Uterus (tissue), 4 donors: ENCODE data around the gene CLCN5. TPM values are rescaled to one million over a fixed set of nuclear protein-coding genes. Genes with fewer than 3 reads are reported as not detected.

Experiments
- DNase-seq, 2 donors: peaks; one replicate each; pipeline ENCODE4 v3.0.0-alpha.2; 2019 to 2020
- H3K27ac ChIP-seq, 2 donors: fragments of 200-600 bp; sonication (generic); 1 replicate in 1 of 2; 2 replicates in 1 of 2; pipeline ENCODE4 v1.5.1; 2016 to 2018
- H3K27me3 ChIP-seq, 2 donors: fragments of 200-600 bp; sonication (generic); one replicate each; pipeline ENCODE4 v1.5.1; 2018 to 2019; ENCODE audit warnings: control low read depth in 1 of 2
- H3K36me3 ChIP-seq, 2 donors: fragments of 200-600 bp; sonication (generic); one replicate each; pipeline ENCODE4 v1.5.1; 2019; ENCODE audit warnings: control low read depth in 1 of 2
- H3K4me1 ChIP-seq, 2 donors: fragments of 200-600 bp; sonication (generic); one replicate each; pipeline ENCODE4 v1.5.1; 2018 to 2019; ENCODE audit warnings: control low read depth in 1 of 2
- H3K4me3 ChIP-seq, 2 donors: fragments of 200-600 bp; sonication (generic); 1 replicate in 1 of 2; 2 replicates in 1 of 2; pipeline ENCODE4 v1.5.1; 2018 to 2019; ENCODE audit warnings: mild to moderate bottlenecking in 1 of 2
- H3K9me3 ChIP-seq, 2 donors: fragments of 200-600 bp; sonication (generic); one replicate each; pipeline ENCODE4 v1.5.1; 2019; ENCODE audit warnings: control low read depth in 1 of 2
- POLR2A ChIP-seq, 2 donors: fragments of 450-650 bp; IDR thresholded peaks; one replicate each; pipeline ENCODE4 v1.6.1; 2016; ENCODE audit warnings: antibody characterized with exemption in 2 of 2, mild to moderate bottlenecking in 1 of 2, moderate library complexity in 1 of 2
- intact Hi-C: fragments of 100-400 bp; cut with DNase I; formaldehyde crosslinking; loops from one replicate; pipeline ENCODE4 v1.15.1; 2023; ENCODE audit warnings: low total_unique reads
- total RNA-seq, 4 donors: library from RNA; depleted of rRNA in 3 of 4; stranded (reverse); fragments of >200 nt in 3 of 4; gene quantifications; one replicate each; pipeline versions ENCODE4 v1.1.0 to v1.2.4, GENCODE V29; 2014 to 2023
- TF ChIP-seq, protein P1 (sequence below), 4 experiments: fragments of 200-600 bp in 2 of 4; fragments of 450-650 bp in 2 of 4; sonication (generic) in 2 of 4; IDR thresholded peaks; one replicate each; pipeline ENCODE4 v1.5.1; 2016 to 2019; ENCODE audit warnings: antibody characterized with exemption in 4 of 4, mild to moderate bottlenecking in 2 of 4, moderate library complexity in 1 of 4
- donor health status: DM: yes; HTN: yes; CAD: no.

The CLCN5 gene
- 10 to 100 TPM in 2 of 4 donors, 1 to 10 TPM in 2; 6.4 to 81.2 (median 11.0) TPM for total RNA-seq

- peak within 1 kb of the TSS; percentile 69 to 84 for H3K4me3 ChIP-seq
- DNase-seq, result peak; percentile 96
- no peaks in the 10 kb centered on the region for H3K27me3 ChIP-seq
- peaks cover 0 to 3% of the 10 kb centered on the region in 2 donors for H3K4me1 ChIP-seq
- no peaks in the 10 kb centered on the region for H3K9me3 ChIP-seq
- peak within 1 kb of the TSS; percentile 88 to 90 for H3K27ac ChIP-seq
- TF ChIP-seq, protein P1, sequence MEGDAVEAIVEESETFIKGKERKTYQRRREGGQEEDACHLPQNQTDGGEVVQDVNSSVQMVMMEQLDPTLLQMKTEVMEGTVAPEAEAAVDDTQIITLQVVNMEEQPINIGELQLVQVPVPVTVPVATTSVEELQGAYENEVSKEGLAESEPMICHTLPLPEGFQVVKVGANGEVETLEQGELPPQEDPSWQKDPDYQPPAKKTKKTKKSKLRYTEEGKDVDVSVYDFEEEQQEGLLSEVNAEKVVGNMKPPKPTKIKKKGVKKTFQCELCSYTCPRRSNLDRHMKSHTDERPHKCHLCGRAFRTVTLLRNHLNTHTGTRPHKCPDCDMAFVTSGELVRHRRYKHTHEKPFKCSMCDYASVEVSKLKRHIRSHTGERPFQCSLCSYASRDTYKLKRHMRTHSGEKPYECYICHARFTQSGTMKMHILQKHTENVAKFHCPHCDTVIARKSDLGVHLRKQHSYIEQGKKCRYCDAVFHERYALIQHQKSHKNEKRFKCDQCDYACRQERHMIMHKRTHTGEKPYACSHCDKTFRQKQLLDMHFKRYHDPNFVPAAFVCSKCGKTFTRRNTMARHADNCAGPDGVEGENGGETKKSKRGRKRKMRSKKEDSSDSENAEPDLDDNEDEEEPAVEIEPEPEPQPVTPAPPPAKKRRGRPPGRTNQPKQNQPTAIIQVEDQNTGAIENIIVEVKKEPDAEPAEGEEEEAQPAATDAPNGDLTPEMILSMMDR (IDR thresholded peaks at IDR 0.05), result no peak
- TF ChIP-seq POLR2A (IDR thresholded peaks at IDR 0.05), result peak; percentile 50 to 66
- intact Hi-C loops, result no loop called here
- H3K36me3 ChIP-seq, result no peaks in the 10 kb centered on the region
These were observed at the start of gene CLCN5 for GRCh38 chrX:49922291-49923241. Gene CLCN5, plus strand, starts transcription at chrX:49922596. Its CDS starts 2,703 bp downstream, at chrX:49925299.

DNA sequence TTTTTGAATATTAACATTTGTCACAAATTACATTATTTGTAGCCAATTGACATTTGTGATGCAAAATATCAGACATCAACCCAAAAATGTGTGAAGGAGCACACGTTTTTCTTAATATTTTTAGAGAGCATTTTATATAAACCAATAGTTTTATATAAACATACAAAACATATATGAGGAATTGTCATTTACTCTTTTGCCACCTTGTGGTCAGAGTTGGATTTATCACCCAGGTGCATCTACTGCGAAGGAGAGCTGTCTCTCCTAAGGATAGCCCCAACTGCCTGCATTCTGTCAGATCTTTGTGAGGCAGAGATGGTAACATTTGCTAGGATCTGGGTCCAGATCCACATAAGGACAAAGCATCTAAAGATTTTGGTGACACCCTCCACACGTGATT, 45.6 kb upstream of the CLCN5 start:
- Histone ChIP-seq H3K4me1 (no peaks in the 10 kb centered on the region), H3K27ac (no peak overlapping the region), H3K36me3 (no peaks in the 10 kb centered on the region), H3K4me3 (no peak overlapping the region), H3K27me3 (no peaks in the 10 kb centered on the region), H3K9me3 (no peaks in the 10 kb centered on the region)
- DNase-seq, result no peak
- TF ChIP-seq, protein P1 (IDR thresholded peaks at IDR 0.05), result peak in 3 of 4 experiments; percentile 19 to 46 (median 42)
- TF ChIP-seq POLR2A (IDR thresholded peaks at IDR 0.05), result no peak
- intact Hi-C loops, result no loop called here

- Histone ChIP-seq H3K27ac (peak overlapping the region; percentile 83 to 86), H3K4me3 (no peak overlapping the region), H3K36me3 (no peaks in the 10 kb centered on the region), H3K4me1 (no peaks in the 10 kb centered on the region), H3K9me3 (no peaks in the 10 kb centered on the region), H3K27me3 (no peaks in the 10 kb centered on the region)
- DNase-seq, result no peak
- TF ChIP-seq, protein P1 (IDR thresholded peaks at IDR 0.05), result no peak
- no peak for TF ChIP-seq POLR2A (IDR thresholded peaks at IDR 0.05)
- intact Hi-C loops, result no loop called here
These were observed 44.8 kb upstream of the CLCN5 start for GRCh38 chrX:49877397-49878101.

DNA sequence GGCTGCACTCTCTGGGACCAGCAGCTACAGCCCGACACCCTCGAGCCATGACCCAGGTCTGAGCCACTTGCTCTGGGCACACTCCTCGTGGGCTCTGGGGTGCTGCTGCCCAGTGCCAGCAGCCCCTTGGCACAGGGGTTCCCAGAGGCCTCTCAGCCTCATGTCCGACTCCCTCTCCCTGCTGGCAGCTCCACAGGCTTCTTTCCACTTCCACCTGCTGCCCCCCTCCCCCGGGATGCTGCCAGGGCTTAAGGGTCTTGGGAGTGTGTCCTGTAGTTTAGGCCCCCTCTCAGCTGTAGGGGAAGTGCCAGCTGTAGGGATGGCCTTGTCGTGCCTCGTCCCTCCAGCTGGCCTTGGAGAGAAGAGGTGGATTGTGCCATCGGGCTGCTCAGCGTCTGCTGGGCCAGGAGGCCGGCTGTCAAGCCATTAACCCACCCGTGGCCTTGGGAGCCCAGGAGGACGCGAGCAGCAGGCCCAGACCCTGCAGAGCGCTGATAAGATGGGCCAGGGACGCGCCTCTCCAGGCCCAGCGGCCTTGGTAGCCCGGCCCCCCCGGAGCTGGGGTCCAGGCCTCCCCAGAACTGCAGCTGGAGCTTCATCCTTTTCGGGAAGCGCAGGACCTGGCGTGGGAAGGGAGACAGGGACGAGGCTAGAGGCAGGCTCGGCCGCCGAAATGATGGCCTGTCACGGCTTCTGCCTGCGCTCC, 44.1 kb upstream of the CLCN5 start:
- H3K4me1 ChIP-seq, result no peaks in the 10 kb centered on the region
- H3K27me3 ChIP-seq, result no peaks in the 10 kb centered on the region
- H3K9me3 ChIP-seq, result no peaks in the 10 kb centered on the region
- no peaks in the 10 kb centered on the region for H3K36me3 ChIP-seq
- peak overlapping the region; percentile 48 to 58 for H3K4me3 ChIP-seq
- TF ChIP-seq, protein P1 (IDR thresholded peaks at IDR 0.05), result no peak
- TF ChIP-seq POLR2A (IDR thresholded peaks at IDR 0.05), result no peak
- intact Hi-C loops, result no loop called here
- DNase-seq, result peak in 1 of 2 donors; percentile 14
- H3K27ac ChIP-seq, result peak overlapping the region; percentile 83 to 86
